Stomach smooth muscle (tissue), 2 donors: Measurements from ENCODE around the gene CLMP.

Source experiments
- H3K27ac ChIP-seq: one replicate; pipeline ENCODE4 v1.7.0; 2013; ENCODE audit warnings: mild to moderate bottlenecking, low read length, inconsistent platforms
- H3K27me3 ChIP-seq, 2 donors: one replicate each; pipeline ENCODE4 v1.7.0; 2013; ENCODE audit warnings: low read length in 2 of 2; ENCODE audit not compliant: insufficient read depth in 2 of 2, control insufficient read depth in 1 of 2
- H3K36me3 ChIP-seq, 2 donors: one replicate each; pipeline ENCODE4 v1.7.0; 2013; ENCODE audit warnings: low read length in 2 of 2; ENCODE audit not compliant: control insufficient read depth in 2 of 2, insufficient read depth in 2 of 2
- H3K4me1 ChIP-seq: one replicate; pipeline ENCODE4 v1.7.0; 2013; ENCODE audit warnings: low read length; ENCODE audit not compliant: control insufficient read depth, insufficient read depth
- H3K4me3 ChIP-seq, 2 donors: one replicate each; pipeline ENCODE4 v1.7.0; 2013; ENCODE audit warnings: low read length in 2 of 2
- H3K9ac ChIP-seq, 2 donors: one replicate each; pipeline ENCODE4 v1.7.0; 2013; ENCODE audit warnings: low read length in 2 of 2, mild to moderate bottlenecking in 1 of 2
- H3K9me3 ChIP-seq, 2 donors: one replicate each; pipeline ENCODE4 v1.7.0; 2013; ENCODE audit warnings: low read length in 2 of 2; ENCODE audit not compliant: control insufficient read depth in 2 of 2
- donor health status: healthy.
- donor health status: Pancreatic carcinoma.

Gene CLMP

GRCh38 chr11:123035831-123036230, 159.2 kb downstream of the CLMP start:
- H3K36me3 ChIP-seq = no peaks in the 10 kb centered on the region
- no peak overlapping the region for H3K9ac ChIP-seq
- no peak overlapping the region for H3K4me3 ChIP-seq

DNA sequence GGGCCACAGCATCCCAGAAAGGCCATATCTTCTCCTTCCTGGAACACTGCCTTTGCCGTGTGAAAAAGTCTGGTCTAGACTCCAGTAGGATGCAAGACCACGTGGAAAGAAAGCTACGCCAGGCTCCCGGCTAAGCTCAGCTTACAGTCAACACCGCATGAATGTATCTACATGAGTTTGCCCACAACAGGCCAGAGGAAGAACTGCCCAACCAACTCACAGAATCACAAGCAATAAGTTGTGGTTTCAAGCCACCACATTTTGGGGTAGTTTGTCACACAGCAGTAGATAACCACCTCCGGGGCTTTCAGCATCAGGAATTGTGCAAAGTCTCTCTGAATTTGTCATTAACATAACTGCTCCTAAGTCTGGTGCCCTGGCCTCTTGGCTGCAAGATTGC, 160.5 kb downstream of the CLMP start:
- no peaks in the 10 kb centered on the region for H3K4me1 ChIP-seq
- H3K27ac ChIP-seq = no peak overlapping the region
- no peak overlapping the region for H3K9ac ChIP-seq
- no peaks in the 10 kb centered on the region for H3K36me3 ChIP-seq
- H3K4me3 ChIP-seq = no peak overlapping the region
- no peaks in the 10 kb centered on the region for H3K9me3 ChIP-seq
- H3K27me3 ChIP-seq = no peaks in the 10 kb centered on the region

More at GRCh38 chr11:123035831-123036230, 159.2 kb downstream of the CLMP start:
- Histone ChIP-seq H3K9me3 (no peaks in the 10 kb centered on the region), H3K4me1 (no peaks in the 10 kb centered on the region), H3K27ac (no peak overlapping the region), H3K27me3 (no peaks in the 10 kb centered on the region)

GRCh38 chr11:123033895-123034294, 161.2 kb downstream of the CLMP start:
- Histone ChIP-seq H3K9ac (no peak overlapping the region), H3K4me1 (no peaks in the 10 kb centered on the region), H3K27me3 (no peaks in the 10 kb centered on the region), H3K27ac (no peak overlapping the region), H3K36me3 (no peaks in the 10 kb centered on the region), H3K9me3 (no peaks in the 10 kb centered on the region), H3K4me3 (no peak overlapping the region)

GRCh38 chr11:123030517-123030916, 164.5 kb downstream of the CLMP start:
- Histone ChIP-seq H3K27ac (no peak overlapping the region), H3K4me3 (no peak overlapping the region), H3K9me3 (no peaks in the 10 kb centered on the region), H3K4me1 (no peaks in the 10 kb centered on the region), H3K36me3 (no peaks in the 10 kb centered on the region), H3K27me3 (no peaks in the 10 kb centered on the region), H3K9ac (no peak overlapping the region)

DNA sequence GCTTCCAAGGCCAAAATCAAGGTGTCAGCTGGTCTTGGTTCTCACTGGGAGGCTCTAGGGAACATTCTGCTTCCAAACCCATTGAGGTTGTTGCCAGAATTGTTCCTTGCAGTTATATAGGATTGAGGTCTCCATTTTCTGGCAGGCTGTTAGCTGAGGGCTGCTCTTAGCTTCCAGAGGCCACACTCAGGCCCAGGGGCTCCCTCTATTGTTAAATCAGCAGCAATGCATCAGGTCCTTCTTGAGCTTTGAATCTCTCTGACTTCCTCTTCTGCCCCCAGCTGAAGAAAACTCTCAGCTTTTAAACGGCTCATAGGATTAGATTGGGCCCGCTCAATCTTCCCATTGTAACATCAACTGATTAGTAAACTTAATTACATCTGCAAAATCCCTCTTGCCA, 174.1 kb downstream of the CLMP start:
- Histone ChIP-seq H3K27ac (no peak overlapping the region), H3K27me3 (peaks cover 0 to 6% of the 10 kb centered on the region in 2 donors), H3K4me1 (no peaks in the 10 kb centered on the region), H3K36me3 (no peaks in the 10 kb centered on the region), H3K9ac (no peak overlapping the region), H3K9me3 (no peaks in the 10 kb centered on the region), H3K4me3 (no peak overlapping the region)
